Neural crest cell (in vitro differentiated cells): ENCODE results near the gene THRB. TPM values are rescaled to one million over a fixed set of nuclear protein-coding genes. Genes with fewer than 3 reads are reported as not detected.

Source experiments
- DNase-seq: peaks from one replicate; pipeline ENCODE4 v3.0.0; 2021; ENCODE audit warnings: low read depth, mixed read lengths, low spot score
- H3K27ac Mint-ChIP-seq: one replicate; pipeline ENCODE4 v1.8.0; 2021; ENCODE audit warnings: mild to moderate bottlenecking, mixed read lengths; ENCODE audit not compliant: unreplicated experiment
- H3K27me3 Mint-ChIP-seq: 2 replicates; pipeline ENCODE4 v1.8.0; 2021; ENCODE audit warnings: low read depth, mild to moderate bottlenecking, mixed read lengths
- H3K36me3 Mint-ChIP-seq: 2 replicates; pipeline ENCODE4 v1.8.0; 2021; ENCODE audit warnings: low read depth, mild to moderate bottlenecking, mixed read lengths
- H3K4me1 Mint-ChIP-seq: 2 replicates; pipeline ENCODE4 v1.8.0; 2021; ENCODE audit warnings: mixed read lengths
- H3K4me3 Mint-ChIP-seq: one replicate; pipeline ENCODE4 v1.8.0; 2021; ENCODE audit warnings: mild to moderate bottlenecking, mixed read lengths
- H3K9me3 Mint-ChIP-seq: 2 replicates; pipeline ENCODE4 v1.8.0; 2021; ENCODE audit warnings: mixed read lengths
- total RNA-seq: library from RNA; stranded (reverse); gene quantifications from 2 replicates; pipeline ENCODE4 v1.2.1, GENCODE V29; 2021
- TF ChIP-seq, protein P1 (sequence below): fragments of 200-600 bp; sonication (generic); conservative IDR thresholded peaks from 2 replicates; pipeline ENCODE4 v1.5.0; 2021; ENCODE audit warnings: antibody characterized with exemption, mild to moderate bottlenecking

Gene THRB
- total RNA-seq, 1 donor from 2014 or later = 0.65 TPM

DNA sequence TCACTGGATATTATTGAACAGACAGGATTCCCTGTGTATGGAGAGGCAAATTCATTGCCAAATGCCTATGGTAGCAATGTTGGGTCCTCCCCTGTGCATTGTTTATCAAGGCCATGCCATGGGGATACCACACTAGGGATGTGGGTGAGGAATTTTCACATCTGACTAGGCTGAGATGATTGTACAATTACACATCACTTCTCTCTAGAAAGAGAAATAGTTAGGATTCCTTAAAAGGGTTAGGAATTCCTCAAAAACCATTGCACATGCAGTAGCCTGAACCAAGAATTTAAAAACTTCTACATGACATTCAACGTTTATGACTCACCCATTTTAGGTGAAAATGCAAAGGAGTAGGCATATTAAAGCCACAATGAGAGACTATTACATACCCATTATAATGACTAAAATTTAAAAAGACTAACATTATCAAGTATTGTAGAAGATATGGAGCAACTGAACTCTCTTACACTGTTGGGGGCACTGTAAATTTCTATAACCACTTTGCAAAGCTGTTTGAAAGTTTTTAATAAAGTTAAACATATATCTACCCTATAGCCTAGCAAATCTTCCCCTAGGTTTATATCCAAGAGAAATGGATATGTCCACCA lies 175.9 kb downstream of the THRB start:
- no peak for DNase-seq
- no peaks in the 10 kb centered on the region for H3K27me3 Mint-ChIP-seq
- no peaks in the 10 kb centered on the region for H3K4me1 Mint-ChIP-seq
- H3K27ac Mint-ChIP-seq = no peak overlapping the region
- H3K9me3 Mint-ChIP-seq = peaks cover 5% of the 10 kb centered on the region
- TF ChIP-seq, protein P1, sequence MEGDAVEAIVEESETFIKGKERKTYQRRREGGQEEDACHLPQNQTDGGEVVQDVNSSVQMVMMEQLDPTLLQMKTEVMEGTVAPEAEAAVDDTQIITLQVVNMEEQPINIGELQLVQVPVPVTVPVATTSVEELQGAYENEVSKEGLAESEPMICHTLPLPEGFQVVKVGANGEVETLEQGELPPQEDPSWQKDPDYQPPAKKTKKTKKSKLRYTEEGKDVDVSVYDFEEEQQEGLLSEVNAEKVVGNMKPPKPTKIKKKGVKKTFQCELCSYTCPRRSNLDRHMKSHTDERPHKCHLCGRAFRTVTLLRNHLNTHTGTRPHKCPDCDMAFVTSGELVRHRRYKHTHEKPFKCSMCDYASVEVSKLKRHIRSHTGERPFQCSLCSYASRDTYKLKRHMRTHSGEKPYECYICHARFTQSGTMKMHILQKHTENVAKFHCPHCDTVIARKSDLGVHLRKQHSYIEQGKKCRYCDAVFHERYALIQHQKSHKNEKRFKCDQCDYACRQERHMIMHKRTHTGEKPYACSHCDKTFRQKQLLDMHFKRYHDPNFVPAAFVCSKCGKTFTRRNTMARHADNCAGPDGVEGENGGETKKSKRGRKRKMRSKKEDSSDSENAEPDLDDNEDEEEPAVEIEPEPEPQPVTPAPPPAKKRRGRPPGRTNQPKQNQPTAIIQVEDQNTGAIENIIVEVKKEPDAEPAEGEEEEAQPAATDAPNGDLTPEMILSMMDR = no peak
- no peaks in the 10 kb centered on the region for H3K36me3 Mint-ChIP-seq
- H3K4me3 Mint-ChIP-seq = no peak overlapping the region

DNA sequence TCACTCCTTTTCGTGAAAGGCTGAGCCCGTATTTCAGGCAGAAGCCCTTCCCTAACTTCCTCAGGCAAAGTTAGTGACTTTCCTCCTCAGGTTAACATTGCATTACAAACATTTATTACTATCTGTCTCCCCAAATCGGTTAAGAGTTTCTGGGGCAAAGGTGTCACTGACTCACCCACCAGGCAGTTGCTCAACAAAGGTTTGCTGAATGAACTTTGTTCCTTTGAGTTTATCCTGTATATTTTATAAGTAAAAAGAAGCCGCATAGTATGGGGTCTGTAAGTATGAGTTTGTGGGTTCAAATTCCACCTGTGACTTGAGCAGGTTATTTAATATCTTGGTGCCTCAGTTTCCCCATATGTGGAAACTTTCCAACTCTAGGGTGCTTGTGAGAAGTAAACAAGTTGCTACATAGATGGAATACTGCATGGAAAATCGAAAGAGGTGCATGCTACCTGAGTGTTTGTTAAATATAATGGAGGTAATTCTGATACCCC lies 177.7 kb downstream of the THRB start:
- TF ChIP-seq, protein P1 = no peak
- DNase-seq = no peak
- H3K27ac Mint-ChIP-seq = no peak overlapping the region
- no peaks in the 10 kb centered on the region for H3K4me1 Mint-ChIP-seq
- H3K36me3 Mint-ChIP-seq = no peaks in the 10 kb centered on the region
- H3K4me3 Mint-ChIP-seq = no peak overlapping the region
- no peaks in the 10 kb centered on the region for H3K27me3 Mint-ChIP-seq
- H3K9me3 Mint-ChIP-seq = peaks cover 5% of the 10 kb centered on the region

DNA sequence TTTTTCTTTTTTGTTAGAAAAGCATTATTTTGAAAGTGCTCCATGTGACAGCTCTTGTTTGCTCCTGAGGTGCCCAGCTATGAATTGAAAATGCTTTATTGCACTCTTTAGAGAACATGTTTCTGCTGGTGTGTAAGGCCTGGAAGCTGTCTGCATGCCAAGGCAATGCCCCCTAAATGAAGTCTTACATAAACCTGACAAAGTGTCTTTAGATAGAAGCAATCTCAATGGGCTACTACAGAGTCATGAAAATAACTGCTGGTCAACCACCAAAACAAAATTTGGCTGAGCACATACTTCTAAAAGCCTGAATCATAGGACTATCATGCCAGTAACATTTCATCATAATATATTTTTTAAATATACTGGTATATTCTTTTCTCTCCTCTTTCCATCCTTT lies 178.7 kb downstream of the THRB start:
- Mint-ChIP-seq H3K4me3 (no peak overlapping the region), H3K27me3 (no peaks in the 10 kb centered on the region), H3K4me1 (no peaks in the 10 kb centered on the region), H3K9me3 (peaks cover 5% of the 10 kb centered on the region), H3K27ac (no peak overlapping the region), H3K36me3 (no peaks in the 10 kb centered on the region)
- no peak for DNase-seq
- TF ChIP-seq, protein P1 = no peak

DNA sequence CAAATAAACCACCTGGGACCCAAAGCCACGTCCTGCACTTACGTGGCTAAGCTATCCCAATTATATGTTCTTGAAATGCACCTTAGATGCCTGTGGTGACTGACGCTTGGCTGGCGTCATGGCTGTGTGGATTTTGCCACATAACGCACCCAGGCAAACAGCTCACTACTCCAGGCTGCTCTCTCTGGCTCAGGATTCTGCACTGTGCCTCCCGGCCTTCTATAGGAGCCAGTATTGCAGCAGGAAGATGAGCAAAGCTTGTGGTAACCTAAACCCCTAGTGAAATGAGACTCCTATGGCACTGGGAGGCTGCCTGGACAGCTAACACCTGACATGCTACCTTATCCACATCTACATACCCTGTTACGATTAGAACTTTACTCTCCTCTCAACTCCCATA lies 179.3 kb downstream of the THRB start:
- TF ChIP-seq, protein P1 = no peak
- H3K9me3 Mint-ChIP-seq = peaks cover 5% of the 10 kb centered on the region
- DNase-seq = no peak
- H3K4me1 Mint-ChIP-seq = no peaks in the 10 kb centered on the region
- no peak overlapping the region for H3K27ac Mint-ChIP-seq
- H3K27me3 Mint-ChIP-seq = no peaks in the 10 kb centered on the region
- H3K36me3 Mint-ChIP-seq = no peaks in the 10 kb centered on the region
- H3K4me3 Mint-ChIP-seq = no peak overlapping the region

DNA sequence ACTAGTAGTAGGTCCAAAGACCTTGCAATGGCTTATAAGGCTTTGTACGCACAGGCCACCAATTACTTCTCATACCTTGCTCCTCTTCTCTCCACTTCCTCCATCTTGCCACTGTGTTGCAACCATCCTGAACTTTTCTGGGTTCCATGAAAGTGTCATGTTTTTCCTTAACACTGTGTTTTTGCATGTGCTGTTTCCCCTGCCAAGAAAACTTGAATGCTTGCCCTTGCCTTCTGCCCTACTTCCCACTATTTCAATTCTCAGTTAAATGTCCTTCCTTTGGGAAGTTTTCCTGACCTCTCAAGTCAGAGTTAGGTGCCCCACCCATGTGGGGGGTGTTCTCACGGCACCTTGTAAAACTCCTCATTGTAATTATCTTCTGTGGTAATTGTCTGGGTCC lies 182.8 kb downstream of the THRB start:
- H3K4me3 Mint-ChIP-seq = no peak overlapping the region
- no peaks in the 10 kb centered on the region for H3K9me3 Mint-ChIP-seq
- H3K36me3 Mint-ChIP-seq = no peaks in the 10 kb centered on the region
- DNase-seq = no peak
- H3K27me3 Mint-ChIP-seq = no peaks in the 10 kb centered on the region
- no peaks in the 10 kb centered on the region for H3K4me1 Mint-ChIP-seq
- TF ChIP-seq, protein P1 = no peak
- H3K27ac Mint-ChIP-seq = no peak overlapping the region
